Pons (tissue), 1 donor: ENCODE data around the gene ONECUT3.
"Not testable (repeated sequence)": the region's sequence is repeated elsewhere in the genome, so short reads cannot be mapped to it uniquely, and the experiment has no call there.

ENCODE experiments used
- DNase-seq: peaks from one replicate; pipeline ENCODE4 v3.0.0-alpha.2; 2016; ENCODE audit warnings: low spot score

ONECUT3 gene

DNA sequence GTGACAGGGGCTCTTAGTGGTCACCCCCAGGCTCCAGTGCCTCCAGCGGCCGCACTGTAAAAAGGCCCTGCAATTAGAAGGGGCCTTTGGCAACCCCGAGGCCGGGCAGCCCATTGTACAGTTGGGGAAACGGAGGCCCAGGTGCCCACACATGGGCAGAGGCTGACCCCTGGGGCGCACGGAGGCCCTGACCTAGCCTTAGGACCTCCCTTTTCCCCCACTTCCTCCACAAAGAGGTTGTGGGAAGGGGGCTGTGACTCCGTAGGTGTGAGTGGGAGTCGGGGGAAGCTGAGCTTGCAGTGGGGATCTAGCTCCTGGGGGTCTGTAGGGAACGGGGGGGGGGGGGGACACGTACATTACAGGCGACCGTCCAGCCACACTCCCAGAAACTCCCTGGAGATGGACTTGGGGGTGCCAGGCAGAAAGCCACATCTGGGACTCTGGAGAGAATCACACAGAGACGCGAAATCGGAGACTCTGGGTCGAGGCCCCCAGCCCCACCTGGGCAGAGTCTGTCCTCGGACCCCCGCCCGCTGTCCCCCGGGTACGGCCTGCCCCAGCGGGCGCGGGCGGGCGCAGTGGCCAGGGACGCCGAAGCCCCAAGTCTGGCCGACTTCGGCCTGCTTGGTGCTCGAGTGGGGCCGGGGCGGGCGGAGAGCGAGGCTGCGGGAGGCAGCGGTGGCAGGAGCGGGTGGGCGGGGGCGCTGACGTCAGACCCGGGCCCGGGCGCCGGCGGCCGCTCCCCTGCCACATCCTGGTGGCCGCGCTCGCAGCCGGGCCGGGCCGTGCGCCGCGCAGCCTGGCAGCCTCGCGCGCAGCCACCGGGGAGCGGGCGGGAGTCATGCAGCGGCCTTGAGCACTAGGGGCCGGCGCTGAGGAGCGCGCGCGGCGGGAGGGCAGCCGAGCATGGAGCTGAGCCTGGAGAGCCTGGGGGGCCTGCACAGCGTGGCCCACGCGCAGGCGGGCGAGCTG, at the start of gene ONECUT3:
TSS of gene ONECUT3 (plus strand) at position 750 of the 972 bp plus-strand sequence. CDS start at position 907, 157 bp downstream.
- DNase-seq = no peak

DNA sequence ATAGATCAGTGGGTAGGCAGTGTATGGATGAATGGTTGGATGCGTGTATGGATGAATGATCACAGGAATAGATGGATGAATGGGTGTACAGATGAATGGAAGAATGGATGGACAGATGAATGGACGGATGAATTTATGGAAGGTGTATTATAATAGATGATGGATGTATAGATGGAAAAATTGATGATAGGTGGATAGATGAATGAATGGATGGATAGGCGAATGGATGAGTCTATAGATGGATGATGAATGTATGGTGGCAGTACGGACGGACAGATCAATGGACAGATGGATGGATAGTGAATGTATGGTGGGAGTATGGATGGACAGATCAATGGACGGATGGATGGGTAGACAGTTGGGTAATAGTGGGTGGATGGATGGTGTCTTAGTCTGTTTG, 49.0 kb upstream of the ONECUT3 start:
- no peak for DNase-seq

DNA sequence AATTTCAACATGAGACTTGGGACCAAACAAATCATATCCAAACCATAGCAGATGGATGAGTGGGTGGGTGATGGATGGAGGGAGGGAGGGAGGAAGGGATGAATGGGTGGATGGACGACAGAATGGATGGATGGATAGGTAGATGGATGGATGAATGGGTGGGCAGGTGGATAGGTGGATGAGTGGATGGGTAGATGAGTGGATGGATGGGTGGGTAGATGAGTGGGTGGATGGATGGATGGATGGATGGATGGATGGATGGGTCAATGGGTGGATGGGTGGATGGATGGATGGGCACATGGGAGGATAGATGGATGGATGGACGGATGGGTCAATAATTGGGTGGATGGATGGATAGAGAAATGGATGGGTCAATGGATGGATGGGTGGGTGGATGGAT, 47.9 kb upstream of the ONECUT3 start:
- DNase-seq = no peak

DNA sequence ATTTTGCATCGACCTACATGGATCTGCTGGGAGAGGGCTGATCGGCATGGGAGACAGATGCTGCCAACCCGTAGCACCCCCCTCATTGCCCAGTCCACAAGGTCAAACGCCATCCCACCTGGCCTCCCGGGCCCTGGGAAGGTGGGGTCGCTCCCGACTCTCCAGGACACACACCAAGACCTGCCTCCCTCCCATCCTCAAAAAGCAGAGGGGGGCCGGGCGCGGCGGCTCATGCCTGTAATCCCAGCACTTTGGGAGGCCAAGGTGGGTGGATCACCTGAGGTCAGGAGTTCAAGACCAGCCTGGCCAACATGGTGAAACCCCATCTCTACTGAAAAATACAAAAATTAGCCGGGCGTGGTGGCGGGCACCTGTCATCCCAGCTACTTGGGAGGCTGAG, 46.7 kb upstream of the ONECUT3 start:
- DNase-seq = not testable (repeated sequence)

DNA sequence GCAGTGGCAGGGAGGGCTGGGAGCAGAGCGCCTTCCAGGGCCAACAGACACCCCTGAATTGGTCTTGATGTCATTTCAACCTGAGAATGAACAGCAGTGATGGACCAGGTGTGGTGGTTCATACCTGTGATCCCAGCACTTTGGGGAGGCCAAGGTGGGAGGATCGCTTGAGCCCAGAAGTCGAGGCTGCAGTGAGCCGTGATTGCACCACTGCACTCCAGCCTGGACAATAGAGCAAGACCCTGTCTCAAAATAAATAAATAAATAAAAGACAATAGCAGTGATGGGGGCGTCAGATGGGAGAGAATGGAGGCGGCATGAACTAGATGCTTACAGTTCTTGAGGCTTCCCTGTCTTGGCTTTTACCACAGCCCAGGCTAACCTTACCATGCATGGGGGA, 46.1 kb upstream of the ONECUT3 start:
- no peak for DNase-seq

DNA sequence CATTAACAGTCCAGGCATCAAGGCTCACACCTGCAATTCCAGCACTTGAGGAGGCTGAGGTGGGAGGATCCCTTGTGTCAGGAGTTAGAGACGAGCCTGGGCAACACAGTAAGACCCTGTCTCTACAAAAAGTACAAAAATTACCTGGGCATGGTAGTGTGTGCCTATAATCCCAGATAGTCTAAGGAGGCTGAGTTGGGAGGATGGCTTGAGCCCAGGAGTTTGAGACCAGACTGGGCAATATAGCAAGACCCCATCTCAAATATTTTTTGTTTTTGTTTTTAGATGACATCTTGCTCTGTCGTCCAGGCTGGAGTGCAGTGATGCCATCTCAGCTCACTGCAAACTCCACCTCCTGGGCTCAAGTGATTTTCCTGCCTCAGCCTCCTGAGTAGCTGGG, 40.1 kb upstream of the ONECUT3 start:
- no peak for DNase-seq

DNA sequence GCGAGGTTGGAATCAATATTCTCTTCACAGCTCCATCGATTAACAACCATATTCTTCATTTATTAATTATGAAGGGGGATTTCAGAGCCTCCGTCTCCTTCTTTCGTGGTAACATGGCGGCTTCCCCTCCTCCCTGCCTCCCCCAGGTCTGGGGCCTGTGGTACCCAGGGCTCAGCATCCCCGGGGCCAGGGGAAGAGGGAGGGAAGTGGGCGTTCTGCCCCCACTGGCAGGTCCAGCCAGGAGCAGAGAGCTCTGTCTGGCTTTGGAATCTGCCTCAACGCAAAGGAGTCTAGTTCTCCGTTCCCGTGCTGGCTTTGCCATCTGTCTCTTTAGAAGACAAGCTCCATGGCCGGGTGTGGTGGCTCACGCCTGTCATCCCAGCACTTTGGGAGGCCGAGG, 37.8 kb upstream of the ONECUT3 start:
- DNase-seq = no peak

DNA sequence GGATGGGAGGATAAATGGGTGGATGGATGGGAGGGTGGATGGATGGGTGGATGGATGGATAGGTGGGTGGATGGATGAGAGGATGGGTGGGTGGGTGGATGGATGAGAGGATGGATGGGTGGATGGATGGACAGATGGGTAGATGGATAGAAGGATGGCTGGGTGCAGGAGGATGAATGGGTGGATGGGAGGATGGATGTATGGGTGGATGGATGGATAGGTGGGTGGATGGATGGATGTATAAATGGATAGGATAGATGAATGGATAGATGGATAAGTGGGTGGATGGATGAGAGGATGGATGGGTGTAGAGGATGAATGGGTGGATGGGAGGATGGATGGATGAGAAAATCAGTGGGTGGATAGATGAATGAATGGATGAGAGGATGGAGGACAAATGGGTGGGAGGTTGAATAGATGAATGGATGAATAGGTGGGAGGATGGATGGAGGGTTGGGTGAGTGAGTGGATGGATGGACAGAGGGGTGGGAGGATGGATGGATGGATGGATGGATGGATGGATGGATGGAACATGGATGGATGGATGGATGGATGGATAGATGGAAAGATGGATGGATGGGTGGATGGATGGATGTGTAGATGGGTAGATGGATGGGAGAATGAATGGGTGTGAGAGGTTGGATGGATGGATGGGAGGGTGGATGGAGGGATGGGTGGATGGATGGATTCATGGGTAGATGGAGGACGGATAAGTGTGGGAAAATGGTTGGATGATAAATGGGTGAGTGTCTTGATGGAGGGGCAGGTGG, 35.9 kb upstream of the ONECUT3 start:
- no peak for DNase-seq

DNA sequence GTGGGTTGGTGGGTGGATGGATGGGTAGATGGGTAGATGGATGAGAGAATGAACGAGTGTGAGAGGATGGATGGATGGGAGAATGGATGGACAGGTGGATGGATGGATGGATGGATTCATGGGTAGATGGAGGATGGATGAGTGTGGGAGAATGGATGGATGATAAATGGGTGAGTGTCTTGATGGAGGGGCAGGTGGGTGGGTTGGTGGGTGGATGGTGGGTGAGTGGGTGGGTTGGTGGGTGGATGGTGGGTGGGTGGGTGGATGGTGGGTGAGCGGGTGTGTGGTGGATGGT, 35.4 kb upstream of the ONECUT3 start:
- DNase-seq = no peak

DNA sequence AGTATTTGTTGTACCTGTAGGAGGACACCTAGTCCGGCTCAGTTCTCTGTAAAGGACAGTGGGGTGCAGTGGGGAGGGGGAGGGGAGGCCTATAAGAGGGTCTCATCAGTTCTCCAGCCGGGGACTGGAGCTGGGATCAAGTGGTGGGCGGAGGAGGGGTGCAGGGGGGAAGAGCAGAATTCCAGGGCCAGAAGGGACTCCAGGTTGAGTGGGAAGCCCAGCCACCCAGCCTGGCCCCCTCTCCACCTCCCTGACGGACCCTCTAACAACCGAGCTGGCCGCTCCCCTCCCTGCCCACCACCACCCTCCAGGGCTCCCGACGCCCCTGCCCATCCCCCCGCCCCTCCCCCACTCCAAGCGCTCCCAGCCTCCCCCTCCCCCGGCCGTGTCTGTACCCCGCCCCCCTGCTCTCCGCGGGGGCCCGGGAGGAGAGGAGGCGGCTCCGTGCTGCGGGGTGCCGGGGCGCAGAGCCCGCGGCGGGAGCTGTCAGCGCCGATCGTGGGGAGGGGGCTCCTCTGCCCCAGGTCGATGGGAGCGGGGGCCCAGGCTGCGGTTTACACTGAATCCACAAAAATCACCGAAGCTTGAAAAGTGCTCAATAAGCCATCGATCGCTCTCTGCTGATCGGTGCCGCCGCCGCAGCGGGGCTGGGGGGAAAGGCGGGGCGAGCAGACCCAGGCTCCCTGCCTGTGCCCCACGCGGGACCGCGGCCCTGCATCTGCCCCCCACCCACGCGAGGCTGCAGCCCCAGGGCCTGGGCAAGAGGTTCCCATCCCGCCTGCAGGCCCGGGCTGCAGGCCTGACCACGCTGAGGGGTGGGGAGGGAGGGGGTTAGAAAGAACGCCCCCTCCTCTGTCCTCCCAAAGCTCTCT, 34.6 kb upstream of the ONECUT3 start:
- DNase-seq = no peak

DNA sequence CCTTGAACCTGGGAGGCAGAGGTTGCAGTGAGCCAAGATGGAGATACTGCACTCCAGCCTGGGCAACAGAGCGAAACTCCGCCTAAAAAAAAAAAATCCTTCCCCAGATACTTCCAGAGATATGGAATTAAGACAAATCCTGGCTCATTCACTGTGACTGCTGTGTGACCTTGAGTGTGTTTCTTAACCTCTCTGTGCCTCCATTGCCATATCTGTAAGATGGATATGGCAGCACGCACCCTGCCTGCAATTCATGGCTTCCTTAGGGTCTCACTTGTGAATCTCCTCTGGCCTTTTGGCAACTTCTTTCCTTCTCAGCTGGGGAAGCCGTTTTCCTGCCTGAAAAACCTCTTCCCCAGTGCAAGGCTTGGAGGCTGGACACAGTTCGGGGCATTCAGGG, 33.8 kb upstream of the ONECUT3 start:
- DNase-seq = no peak

DNA sequence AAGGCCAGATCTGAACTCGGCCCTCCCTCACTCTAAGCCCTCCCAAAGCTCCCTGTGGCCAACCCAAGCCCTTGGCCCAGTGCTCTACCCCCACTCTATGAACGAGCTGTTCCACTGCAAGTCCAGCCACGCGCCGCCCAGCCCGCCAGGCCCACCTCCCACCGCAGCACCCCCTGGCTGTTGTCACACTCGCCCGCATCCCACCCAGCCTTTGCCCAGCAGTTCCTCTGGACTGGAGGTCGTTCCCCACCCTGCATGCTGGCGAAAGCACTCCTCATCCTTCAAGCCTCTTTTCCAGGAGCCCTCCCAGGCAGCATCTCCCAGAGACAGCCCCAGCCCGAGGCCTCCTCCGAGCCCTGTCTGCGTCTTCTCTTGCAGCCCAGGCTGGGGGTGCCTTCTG, 33.1 kb upstream of the ONECUT3 start:
- DNase-seq = no peak

DNA sequence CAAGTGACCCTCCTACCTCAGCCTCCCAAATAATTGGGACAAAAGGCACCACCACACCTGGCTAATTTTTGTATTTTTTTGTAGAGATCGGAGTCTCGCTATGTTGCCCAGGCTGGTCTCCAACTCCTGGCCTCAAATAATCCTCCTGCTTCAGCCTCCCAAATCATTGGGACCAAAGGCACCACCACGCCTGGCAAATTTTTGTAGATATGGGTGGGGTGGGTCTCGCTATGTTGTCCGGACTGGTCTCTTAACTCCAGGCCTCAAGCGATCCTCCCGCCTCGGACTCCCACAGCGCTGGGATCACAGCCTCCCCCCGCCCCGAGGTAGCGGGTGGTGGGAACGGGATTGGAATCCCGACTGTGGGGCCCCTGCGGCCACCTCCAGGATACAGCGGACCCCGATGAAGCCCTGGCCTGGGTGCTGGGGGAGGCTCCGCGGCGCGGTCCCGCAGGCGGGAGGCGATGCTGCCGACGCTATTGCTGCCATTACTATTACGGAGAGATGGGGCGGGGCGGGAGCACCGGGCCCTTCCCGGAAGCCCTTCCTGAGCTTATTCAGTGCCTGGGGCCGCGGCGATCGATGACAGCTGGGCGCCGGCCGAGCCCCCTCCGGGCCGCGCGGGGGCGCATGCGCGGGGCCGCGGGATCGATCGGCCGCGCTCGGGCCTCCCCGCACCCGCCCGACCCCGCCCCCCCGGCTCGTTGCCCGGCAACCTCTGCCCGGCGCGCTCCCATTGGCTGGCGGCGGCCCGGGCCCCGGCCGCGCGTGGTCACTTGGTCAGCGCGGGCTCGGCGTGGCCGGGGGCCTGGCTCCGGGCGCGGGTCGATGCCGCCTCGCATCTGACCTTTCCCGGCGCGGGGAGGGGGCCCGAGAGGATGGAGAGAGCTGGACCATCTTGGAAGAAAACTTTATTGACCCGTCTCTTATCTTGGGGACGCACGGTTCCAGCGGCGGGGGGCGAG, 27.9 kb upstream of the ONECUT3 start:
- peak; percentile 30 for DNase-seq

DNA sequence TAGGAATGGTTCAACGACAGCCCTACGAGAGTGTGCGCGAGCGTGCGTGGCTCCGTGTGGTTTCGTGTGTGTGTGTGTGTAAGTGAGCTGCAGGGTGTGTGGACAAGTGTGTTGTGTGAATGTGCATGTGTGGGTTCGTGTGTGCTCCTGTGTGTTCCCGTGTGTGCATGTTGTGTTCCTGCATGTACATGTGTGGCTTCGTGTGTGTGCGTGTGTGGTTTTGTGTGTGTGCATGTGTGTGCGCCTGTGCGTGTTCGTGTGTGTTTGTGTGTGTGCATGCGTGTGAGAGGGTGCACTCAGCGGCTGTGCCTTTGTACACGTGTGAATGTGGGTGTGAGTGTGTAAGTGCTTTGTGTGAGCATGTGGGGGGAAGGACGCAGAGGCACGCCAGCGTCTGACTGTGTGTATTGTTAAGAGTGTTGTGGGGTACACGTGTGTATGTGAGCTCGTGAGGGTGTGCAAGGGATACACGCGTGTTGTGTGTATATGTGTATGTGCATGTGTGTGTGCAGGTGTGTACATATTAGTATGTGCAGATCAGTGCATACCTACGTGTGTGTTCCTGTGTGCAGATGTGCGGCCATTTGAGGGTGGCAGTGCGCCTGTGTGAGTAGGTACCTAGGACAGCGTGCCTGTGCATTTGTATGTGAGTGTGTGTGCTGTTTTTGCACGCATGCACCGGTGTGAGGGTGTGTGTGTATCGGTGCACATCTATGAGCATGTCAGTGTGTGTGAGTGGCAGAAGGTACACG, 24.3 kb upstream of the ONECUT3 start:
- DNase-seq = no peak

DNA sequence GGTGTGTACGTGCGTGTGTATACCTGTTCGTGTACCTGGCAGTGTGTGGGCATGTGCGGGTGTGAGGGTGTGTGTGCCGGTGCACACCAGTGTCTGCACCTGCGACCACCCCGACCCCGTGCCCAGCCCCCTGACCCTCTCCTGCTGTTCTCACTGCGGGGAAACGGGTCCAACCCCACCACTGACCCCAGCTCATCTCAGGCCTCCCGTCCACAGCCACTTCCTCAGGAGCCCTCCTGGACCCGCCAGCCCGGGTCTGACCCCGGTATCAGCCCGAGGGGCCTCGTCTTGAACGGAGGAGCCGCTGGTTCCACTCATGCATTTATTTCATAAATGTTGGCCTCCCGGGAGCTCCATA, 23.8 kb upstream of the ONECUT3 start:
- DNase-seq = no peak

DNA sequence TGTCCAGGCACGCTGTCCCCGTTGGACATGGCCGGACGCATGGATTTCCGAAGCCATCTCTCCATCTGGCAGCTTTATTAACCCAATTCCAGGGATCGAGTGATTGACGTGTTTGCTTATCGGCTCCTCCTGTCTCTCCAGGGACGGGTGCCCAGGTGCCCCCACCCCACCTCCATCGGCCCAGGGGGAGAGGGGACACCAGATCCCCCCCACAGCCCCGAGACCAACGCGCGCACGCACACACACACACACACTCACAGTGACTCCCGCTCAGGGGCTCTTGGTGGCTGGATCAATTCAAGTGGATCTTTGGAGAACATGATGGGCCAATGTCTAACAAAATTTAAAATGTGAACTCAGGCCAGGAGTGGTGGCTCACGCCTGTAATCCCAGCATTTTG, 23.1 kb upstream of the ONECUT3 start:
- no peak for DNase-seq

DNA sequence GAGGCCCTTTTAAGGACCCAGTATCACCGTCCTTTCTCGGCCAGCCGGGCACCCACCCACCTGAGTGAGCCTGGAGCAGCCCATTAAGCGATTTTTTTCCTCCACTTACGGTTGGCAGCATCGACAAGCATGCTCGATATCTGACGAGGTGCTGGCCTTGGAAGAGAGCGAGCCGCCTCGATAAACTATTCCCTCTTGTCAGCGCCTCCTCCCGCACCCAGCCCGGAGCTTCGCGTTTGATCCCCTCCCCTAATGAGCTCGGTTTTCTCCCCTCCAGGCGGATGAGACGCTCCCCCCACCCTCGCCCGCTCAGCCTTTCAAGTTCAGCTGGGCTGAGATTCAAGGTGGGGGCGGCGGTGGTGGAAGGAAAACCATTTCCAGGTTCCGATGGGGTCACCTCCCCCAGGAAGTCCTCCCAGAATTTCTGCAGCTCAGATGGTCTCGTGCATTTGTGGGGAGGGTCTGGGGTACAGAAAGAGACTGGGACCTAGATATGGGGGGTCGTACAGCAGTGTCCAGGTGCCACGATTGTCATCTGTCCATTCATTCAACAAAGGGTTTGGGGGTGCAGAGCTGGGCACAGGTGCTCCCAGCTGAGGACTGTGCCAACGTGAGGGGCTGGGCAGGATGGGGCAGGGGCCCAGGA, 18.9 kb upstream of the ONECUT3 start:
- no peak for DNase-seq

DNA sequence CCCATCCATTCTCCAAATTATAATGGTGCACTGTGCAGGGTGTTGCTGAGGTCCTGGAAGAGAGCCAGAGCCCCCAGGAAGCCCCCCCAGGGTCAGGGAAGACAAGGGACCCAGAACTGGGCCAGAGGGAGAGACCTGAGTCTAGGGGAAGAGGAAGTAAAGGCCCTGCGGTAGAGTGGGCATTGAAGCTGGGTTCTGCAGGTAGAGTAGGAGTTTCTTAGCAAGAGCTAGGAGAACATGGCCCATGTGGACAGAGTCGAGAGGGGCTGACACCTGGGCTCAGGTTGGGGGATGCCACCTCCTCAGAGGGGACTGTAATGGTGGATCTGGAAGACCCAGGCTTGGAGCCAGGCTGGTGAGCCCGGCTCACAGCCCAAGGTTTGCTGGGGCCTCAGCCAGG, 17.0 kb upstream of the ONECUT3 start:
- DNase-seq = no peak

DNA sequence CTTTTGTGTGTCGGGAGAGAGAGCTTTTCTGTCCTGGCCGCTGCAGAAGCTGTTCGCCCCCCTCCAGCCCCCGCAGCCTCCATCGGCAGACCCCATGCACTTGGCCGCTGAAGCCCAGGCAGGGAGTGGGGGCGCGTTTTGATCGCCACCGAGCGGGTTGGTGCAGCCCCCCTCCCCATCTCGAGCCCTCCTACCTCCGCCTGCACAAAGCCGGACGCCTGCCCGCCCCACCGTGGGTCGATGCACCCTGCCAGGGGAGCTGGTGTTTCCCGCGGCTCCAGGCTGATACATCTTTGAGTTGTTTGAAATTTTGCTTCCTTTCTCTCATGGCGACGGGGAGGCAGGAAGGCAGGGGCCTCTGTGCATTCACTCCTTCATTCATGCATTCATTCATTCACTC, 16.4 kb upstream of the ONECUT3 start:
- DNase-seq = no peak
